Fibroblast of lung (primary cell): ENCODE measurements around the gene PSMD10.

Source experiments
- EZH2 ChIP-seq: IDR thresholded peaks from 2 replicates; pipeline ENCODE4 v1.5.1; 2012; ENCODE audit warnings: low read length, control low read depth, mild to moderate bottlenecking; ENCODE audit errors: missing control alignments
- TF ChIP-seq, protein P1 (sequence below), 2 donors: IDR thresholded peaks in 1 of 2; conservative IDR thresholded peaks in 1 of 2; 1 replicate in 1 of 2; 2 replicates in 1 of 2; pipeline ENCODE4 v1.5.1; 2011 to 2012; ENCODE audit warnings: low read length in 2 of 2, control low read depth in 1 of 2, inconsistent platforms in 1 of 2, low read depth in 1 of 2, mild to moderate bottlenecking in 1 of 2

DNA sequence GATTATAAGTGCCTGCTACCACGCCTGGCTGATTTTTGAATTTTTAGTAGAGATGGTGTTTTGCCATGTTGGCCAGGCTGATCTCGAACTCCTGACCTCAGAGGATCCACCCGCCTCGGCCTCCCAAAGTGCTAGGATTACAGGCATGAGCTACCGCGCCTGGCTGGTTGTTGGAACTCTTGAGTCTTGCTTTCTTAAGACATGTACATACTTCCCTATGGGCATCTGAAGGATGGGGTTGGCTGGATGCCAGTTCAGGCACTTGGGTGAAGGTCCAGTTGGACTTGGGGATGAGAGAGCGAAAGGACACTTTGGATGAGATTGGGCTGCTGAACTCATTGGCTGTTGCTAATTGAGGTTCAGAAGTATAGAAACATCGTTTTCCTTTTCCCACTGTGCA, 40.7 kb upstream of the PSMD10 start:
- TF ChIP-seq, protein P1, sequence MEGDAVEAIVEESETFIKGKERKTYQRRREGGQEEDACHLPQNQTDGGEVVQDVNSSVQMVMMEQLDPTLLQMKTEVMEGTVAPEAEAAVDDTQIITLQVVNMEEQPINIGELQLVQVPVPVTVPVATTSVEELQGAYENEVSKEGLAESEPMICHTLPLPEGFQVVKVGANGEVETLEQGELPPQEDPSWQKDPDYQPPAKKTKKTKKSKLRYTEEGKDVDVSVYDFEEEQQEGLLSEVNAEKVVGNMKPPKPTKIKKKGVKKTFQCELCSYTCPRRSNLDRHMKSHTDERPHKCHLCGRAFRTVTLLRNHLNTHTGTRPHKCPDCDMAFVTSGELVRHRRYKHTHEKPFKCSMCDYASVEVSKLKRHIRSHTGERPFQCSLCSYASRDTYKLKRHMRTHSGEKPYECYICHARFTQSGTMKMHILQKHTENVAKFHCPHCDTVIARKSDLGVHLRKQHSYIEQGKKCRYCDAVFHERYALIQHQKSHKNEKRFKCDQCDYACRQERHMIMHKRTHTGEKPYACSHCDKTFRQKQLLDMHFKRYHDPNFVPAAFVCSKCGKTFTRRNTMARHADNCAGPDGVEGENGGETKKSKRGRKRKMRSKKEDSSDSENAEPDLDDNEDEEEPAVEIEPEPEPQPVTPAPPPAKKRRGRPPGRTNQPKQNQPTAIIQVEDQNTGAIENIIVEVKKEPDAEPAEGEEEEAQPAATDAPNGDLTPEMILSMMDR (conservative IDR thresholded peaks at IDR 0.05 in 1 of 2, IDR thresholded peaks at IDR 0.05 in 1 of 2; ENCODE audit: low read depth in 1 of 2, low read length in 2 of 2): no peak
- no peak for TF ChIP-seq EZH2
